Activated naive CD8-positive, alpha-beta T cell (primary cell): Measurements from ENCODE around the gene TNS4.

ENCODE experiments used
- H3K27ac Mint-ChIP-seq: one replicate; pipeline ENCODE4 v1.8.0; 2021; ENCODE audit warnings: mixed read lengths
- H3K27me3 Mint-ChIP-seq: one replicate; pipeline ENCODE4 v1.8.0; 2021; ENCODE audit warnings: mixed read lengths
- H3K36me3 Mint-ChIP-seq: one replicate; pipeline ENCODE4 v1.8.0; 2021; ENCODE audit warnings: mixed read lengths
- H3K4me1 Mint-ChIP-seq: one replicate; pipeline ENCODE4 v1.8.0; 2021; ENCODE audit warnings: low read depth, mixed read lengths
- H3K4me3 Mint-ChIP-seq: one replicate; pipeline ENCODE4 v1.8.0; 2021; ENCODE audit warnings: mild to moderate bottlenecking, mixed read lengths
- H3K9me3 Mint-ChIP-seq: one replicate; pipeline ENCODE4 v1.8.0; 2021; ENCODE audit warnings: low read depth, mixed read lengths

TNS4 gene

GRCh38 chr17:40528692-40529417 is 27.4 kb upstream of the TNS4 start:
- Mint-ChIP-seq H3K4me1 (peaks cover 54% of the 10 kb centered on the region), H3K27me3 (no peaks in the 10 kb centered on the region), H3K27ac (peak overlapping the region; percentile 46), H3K36me3 (peaks cover 7% of the 10 kb centered on the region), H3K4me3 (no peak overlapping the region), H3K9me3 (peaks cover 10% of the 10 kb centered on the region)

DNA sequence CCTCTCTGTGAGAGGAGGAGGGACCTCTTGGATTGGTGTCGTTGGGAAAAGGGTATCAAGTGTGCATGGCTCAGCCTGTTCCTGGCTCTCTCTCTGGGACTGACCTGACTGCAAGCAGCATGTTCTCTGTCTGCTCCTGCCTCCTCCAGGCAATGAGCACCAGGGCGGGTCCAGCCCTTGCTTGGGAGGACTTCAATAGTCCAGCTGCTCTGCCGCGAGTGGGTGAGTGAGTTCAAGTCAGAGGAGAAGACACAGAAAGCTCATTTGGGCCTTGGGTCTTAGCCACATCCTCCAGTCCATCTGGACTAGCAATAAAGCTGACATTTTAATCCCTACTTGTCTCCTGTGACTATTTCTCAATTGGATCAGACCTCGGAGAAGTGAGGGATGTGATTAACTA is 25.2 kb upstream of the TNS4 start:
- Mint-ChIP-seq H3K9me3 (peaks cover 10% of the 10 kb centered on the region), H3K4me1 (peaks cover 40% of the 10 kb centered on the region), H3K36me3 (peaks cover 7% of the 10 kb centered on the region), H3K27me3 (no peaks in the 10 kb centered on the region), H3K27ac (no peak overlapping the region), H3K4me3 (no peak overlapping the region)

DNA sequence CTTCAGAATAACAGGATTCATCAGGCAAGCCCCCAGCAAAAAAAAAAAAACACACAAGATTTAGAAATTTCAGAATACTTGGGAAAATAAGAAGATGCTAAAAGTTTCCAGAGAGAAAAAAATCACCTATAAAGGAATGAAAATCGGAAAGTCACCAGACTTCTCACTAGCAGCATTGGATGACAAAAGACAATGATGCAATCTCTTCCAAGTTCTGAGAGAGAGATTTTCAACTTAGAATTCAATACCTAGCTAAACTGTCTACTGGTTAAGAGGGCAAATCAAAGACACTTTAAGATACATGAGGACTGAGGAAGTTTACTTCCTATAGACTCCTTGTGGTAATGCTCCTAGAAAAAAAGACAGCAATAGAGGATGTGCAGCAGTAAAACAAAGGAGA is 23.9 kb upstream of the TNS4 start:
- Mint-ChIP-seq H3K27ac (peak overlapping the region; percentile 23), H3K4me1 (peaks cover 28% of the 10 kb centered on the region), H3K36me3 (peaks cover 7% of the 10 kb centered on the region), H3K4me3 (no peak overlapping the region), H3K27me3 (no peaks in the 10 kb centered on the region), H3K9me3 (peaks cover 10% of the 10 kb centered on the region)

GRCh38 chr17:40524243-40524965 is 23.0 kb upstream of the TNS4 start:
- Mint-ChIP-seq H3K36me3 (peaks cover 7% of the 10 kb centered on the region), H3K4me1 (peaks cover 27% of the 10 kb centered on the region), H3K4me3 (no peak overlapping the region), H3K27ac (no peak overlapping the region), H3K9me3 (peaks cover 10% of the 10 kb centered on the region), H3K27me3 (no peaks in the 10 kb centered on the region)

- Mint-ChIP-seq H3K27me3 (no peaks in the 10 kb centered on the region), H3K4me3 (no peak overlapping the region), H3K27ac (no peak overlapping the region), H3K36me3 (peaks cover 7% of the 10 kb centered on the region), H3K4me1 (peaks cover 28% of the 10 kb centered on the region), H3K9me3 (peaks cover 10% of the 10 kb centered on the region)
Observed at GRCh38 chr17:40522961-40523310, 21.5 kb upstream of the TNS4 start.

DNA sequence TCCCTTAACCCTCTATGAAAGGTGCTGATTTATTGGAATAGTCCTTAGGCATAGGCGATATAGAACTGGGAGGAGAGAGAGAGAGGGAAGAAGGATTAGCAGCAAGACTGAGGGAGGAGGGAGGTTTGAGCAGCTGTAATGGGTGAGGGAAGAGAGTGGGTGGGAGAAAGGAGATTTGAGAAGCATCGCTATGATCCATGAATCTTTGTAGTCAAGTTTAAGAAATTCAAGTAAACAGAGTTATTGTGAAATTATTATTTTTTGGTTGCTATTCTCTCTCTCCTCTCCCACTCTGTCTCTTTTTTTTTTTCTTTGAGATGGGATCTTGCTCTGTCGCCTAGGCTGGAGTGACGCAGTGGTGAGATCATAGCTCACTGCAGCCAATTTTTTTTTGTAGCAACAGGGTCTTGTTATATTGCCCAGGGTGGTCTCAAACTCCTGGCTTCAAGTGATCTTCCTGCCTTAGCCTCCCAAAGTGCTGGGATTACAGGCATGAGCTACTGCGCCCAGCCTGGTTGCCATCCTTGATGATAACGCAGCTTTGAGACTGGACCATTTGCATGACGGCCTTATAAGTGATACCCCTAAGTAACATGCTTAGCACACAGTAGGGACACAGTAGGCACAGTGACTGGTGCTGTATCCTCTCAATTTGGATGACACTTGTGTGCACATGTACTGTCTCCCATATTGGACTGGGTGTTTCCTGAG is 21.0 kb upstream of the TNS4 start:
- Mint-ChIP-seq H3K27me3 (no peaks in the 10 kb centered on the region), H3K9me3 (peaks cover 10% of the 10 kb centered on the region), H3K36me3 (peaks cover 7% of the 10 kb centered on the region), H3K27ac (no peak overlapping the region), H3K4me3 (no peak overlapping the region), H3K4me1 (peaks cover 29% of the 10 kb centered on the region)

DNA sequence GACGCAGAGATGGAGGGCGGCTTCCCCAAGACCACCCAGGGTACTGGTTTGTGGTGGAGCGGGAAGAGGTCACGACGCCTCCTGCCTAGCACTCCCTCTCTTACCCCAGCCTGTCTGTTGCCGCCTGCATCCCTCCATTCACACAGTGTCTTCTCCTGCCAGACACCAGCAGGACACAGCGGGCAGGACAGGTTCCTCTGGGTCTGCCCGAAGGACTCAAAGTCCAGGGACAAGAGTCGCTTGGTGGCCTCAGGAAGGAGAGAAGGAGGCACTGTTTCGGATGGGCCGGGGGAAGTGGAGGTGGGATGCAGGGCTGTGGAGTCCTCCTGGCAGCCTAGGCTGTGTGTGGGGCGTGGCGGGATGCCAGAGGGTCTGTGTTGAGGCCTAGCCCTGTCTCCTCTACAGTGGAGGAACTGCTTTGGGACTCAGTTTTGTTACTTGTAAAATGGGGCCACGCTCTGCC is 19.6 kb upstream of the TNS4 start:
- no peak overlapping the region for H3K27ac Mint-ChIP-seq
- peaks cover 10% of the 10 kb centered on the region for H3K9me3 Mint-ChIP-seq
- peaks cover 40% of the 10 kb centered on the region for H3K4me1 Mint-ChIP-seq
- peaks cover 7% of the 10 kb centered on the region for H3K36me3 Mint-ChIP-seq
- H3K27me3 Mint-ChIP-seq: no peaks in the 10 kb centered on the region
- H3K4me3 Mint-ChIP-seq: no peak overlapping the region

DNA sequence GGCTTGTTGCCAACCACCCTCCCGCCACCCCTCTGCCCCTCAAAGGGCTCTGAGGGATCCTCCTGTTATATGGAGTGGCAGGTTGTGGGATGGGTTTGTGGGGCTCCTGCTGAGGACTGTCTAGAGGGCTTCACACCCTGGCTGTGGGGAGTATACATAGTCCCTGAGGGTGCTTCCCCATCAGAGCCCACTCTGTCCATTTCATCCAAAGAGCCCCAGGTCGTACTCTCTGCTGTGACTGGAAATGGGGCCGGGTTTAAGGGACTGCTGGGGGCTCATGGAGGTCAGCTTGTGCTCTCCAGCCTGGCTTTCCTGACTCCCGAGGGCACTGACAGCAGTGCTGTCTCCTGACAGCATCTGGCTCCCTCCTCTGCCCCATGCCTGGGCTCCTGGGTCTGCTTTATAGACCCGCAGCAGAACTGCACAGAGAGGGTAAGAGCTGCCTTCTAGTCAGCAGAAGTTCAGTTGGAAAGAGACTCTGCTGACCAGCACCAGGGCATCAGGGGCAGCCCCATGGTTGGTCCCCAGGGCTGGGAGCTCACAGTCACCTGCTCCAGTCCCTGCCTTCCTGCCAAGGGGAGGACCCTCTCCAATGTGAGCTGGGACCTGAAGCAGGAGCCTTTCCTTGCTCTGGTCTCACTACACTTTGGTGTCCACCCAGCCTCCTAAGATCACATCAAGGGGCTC is 17.8 kb upstream of the TNS4 start:
- Mint-ChIP-seq H3K36me3 (no peaks in the 10 kb centered on the region), H3K27ac (no peak overlapping the region), H3K4me3 (no peak overlapping the region)

GRCh38 chr17:40518401-40519088 is 17.1 kb upstream of the TNS4 start:
- Mint-ChIP-seq H3K27ac (peak overlapping the region; percentile 42), H3K36me3 (no peaks in the 10 kb centered on the region), H3K4me1 (peaks cover 64% of the 10 kb centered on the region), H3K9me3 (no peaks in the 10 kb centered on the region), H3K27me3 (peaks cover 2% of the 10 kb centered on the region), H3K4me3 (no peak overlapping the region)

More for the DNA sequence above, 17.8 kb upstream of the TNS4 start:
- H3K27me3 Mint-ChIP-seq: no peaks in the 10 kb centered on the region
- peaks cover 57% of the 10 kb centered on the region for H3K4me1 Mint-ChIP-seq
- no peaks in the 10 kb centered on the region for H3K9me3 Mint-ChIP-seq

GRCh38 chr17:40517981-40518380 is 16.6 kb upstream of the TNS4 start:
- Mint-ChIP-seq H3K27ac (peak overlapping the region; percentile 42), H3K36me3 (no peaks in the 10 kb centered on the region), H3K4me1 (peaks cover 62% of the 10 kb centered on the region), H3K4me3 (no peak overlapping the region), H3K27me3 (peaks cover 2% of the 10 kb centered on the region), H3K9me3 (no peaks in the 10 kb centered on the region)

DNA sequence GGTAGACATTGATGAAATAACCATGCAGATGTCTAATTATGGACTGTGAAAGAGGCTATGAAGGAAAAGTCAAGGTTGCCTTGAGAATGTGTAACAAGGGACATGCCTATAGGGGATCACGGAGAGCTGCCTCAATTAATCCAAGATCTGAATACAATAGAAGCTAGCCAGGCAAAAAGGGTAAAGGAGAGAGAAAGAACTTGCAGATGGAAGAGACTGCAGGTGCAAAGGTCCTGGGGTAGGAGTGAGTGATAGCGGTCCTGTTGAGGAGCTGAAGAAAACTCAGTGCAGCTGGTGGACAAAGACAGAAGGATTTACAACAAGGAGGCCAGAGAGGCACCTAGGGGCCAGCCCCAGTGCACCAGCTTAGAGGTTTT is 15.9 kb upstream of the TNS4 start:
- peak overlapping the region; percentile 79 for H3K4me3 Mint-ChIP-seq
- H3K27ac Mint-ChIP-seq: no peak overlapping the region
- peaks cover 62% of the 10 kb centered on the region for H3K4me1 Mint-ChIP-seq
- H3K27me3 Mint-ChIP-seq: peaks cover 2% of the 10 kb centered on the region
- H3K36me3 Mint-ChIP-seq: no peaks in the 10 kb centered on the region
- no peaks in the 10 kb centered on the region for H3K9me3 Mint-ChIP-seq

GRCh38 chr17:40516581-40517285 is 15.3 kb upstream of the TNS4 start:
- Mint-ChIP-seq H3K4me1 (peaks cover 58% of the 10 kb centered on the region), H3K27ac (peak overlapping the region; percentile 80), H3K4me3 (peak overlapping the region; percentile 79), H3K36me3 (no peaks in the 10 kb centered on the region), H3K9me3 (no peaks in the 10 kb centered on the region), H3K27me3 (peaks cover 2% of the 10 kb centered on the region)

DNA sequence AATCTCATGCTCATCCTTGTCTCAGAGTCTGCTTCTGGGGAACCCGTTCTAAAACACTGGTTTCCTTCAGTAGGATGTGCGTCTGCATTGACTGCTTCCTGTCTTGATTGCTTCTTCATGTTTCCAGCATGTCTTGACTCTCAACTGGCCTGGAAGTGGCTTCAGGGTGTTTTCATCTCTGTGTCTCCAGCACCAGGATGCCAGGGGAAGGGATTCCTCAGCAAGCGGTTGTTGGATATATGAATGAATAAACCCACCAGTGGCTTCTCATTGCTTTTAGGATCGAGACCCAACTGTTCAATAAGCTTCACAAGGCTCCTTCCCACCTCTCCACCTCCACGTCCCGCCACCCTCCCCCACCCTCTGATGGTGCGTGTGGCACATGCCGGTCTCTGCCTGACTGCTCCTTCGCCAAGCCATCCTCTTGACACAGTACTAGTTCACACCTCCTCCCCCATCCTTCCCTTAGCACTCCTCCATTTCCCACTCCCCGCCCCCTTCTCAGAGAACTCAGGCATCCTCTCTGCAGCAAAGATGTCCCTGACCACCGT is 14.1 kb upstream of the TNS4 start:
- peak overlapping the region; percentile 79 for H3K4me3 Mint-ChIP-seq
- no peaks in the 10 kb centered on the region for H3K36me3 Mint-ChIP-seq
- peaks cover 2% of the 10 kb centered on the region for H3K27me3 Mint-ChIP-seq
- H3K27ac Mint-ChIP-seq: no peak overlapping the region
- H3K9me3 Mint-ChIP-seq: no peaks in the 10 kb centered on the region
- peaks cover 55% of the 10 kb centered on the region for H3K4me1 Mint-ChIP-seq

DNA sequence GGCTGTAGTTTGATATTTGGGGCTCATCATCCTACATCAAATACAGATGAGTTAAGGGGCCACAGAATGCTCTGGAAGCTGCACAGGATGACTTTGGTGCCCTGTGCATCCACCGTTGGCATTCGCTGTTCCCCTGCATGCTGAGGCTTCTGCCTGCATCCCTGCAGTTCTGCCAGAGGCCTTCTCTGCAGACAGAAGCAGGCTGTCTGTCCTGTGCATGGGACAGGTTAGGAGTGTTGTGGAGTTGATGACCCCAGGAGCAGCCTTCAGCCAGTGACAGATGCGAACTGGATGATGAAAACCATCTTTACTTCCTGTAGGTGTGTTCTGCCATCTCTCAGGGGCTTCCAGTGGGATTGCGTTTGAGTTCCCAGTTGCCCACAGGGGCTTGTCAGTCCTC is 13.6 kb upstream of the TNS4 start:
- peak overlapping the region; percentile 79 for H3K4me3 Mint-ChIP-seq
- no peaks in the 10 kb centered on the region for H3K9me3 Mint-ChIP-seq
- H3K27me3 Mint-ChIP-seq: peaks cover 2% of the 10 kb centered on the region
- H3K27ac Mint-ChIP-seq: no peak overlapping the region
- H3K36me3 Mint-ChIP-seq: no peaks in the 10 kb centered on the region
- peaks cover 55% of the 10 kb centered on the region for H3K4me1 Mint-ChIP-seq
